Endometrial microvascular endothelial cells (primary cell): ENCODE measurements around the gene ZNF780B. TPM values are rescaled to one million over a fixed set of nuclear protein-coding genes. Genes with fewer than 3 reads are reported as not detected.

Experiments
- in situ Hi-C: cut with HindIII; loops from 2 replicates; pipeline ENCODE4 v1.10.0; 2017; ENCODE audit warnings: low sequenced_read_pairs, low pct_unique_long_range_greater_than_20kb; ENCODE audit errors: inconsistent ontology term
- total RNA-seq: library from RNA; depleted of rRNA; stranded (reverse); fragments of >200 nt; gene quantifications from one replicate; pipeline ENCODE4 v1.2.3, GENCODE V29; 2015; ENCODE audit errors: inconsistent ontology term

ZNF780B gene
- 17.9 TPM for total RNA-seq

DNA sequence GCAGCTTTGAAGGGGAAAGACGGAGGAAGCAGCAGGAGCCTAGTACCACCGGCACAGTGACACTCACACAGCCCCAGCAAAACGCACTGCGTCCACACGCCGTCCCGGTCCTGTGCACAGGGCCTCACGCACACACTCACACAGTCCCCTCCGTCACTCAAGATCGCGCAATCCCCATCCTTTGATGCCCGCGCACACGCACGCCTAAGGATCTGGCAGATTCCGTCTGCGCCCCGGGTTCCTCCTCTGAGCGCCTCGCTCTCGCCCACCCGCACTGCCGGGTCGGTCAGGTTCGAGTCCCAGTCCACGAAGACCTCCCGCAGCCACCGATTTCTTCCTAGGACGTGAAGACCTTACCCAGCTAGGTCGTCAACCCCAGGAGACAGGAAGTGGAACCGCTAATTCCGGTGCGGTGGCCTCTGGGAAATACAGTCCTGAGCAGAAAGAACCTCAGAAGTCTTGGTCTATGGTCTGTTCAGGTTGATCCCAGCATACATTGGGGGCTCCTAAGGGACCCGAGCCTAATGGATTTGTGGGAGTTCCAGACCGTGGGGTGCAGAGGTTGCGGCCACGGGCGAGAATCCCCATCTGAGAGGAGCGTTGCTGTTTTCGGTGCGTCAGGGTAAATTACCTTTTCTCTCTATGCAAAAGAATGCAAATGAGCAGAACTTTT, at the start of gene ZNF780B:
ZNF780B (minus strand) TSS at position 400 of the 673 bp plus-strand sequence. CDS start 5,899 bp downstream, outside the sequence.
- in situ Hi-C loops: no loop called here

DNA sequence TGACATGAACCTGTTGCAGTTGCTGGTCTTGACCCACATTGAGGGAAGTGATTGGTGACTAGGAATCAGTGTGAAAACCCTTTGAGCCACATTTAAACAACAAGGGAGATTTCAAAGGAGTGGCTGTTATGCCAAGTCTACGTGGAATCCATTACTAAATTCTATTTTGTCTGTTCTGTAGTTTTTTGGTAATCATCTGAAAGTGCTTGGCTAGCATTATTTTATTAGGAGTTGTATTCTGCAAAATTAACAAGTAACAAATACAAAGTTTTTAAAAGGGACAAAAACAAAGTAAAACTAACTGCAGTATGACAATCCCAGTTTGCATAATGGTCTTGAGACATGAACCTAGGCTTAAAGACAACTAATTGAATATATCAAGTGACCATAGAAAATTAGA, 48.7 kb upstream of the ZNF780B start:
- in situ Hi-C loops: no loop called here

DNA sequence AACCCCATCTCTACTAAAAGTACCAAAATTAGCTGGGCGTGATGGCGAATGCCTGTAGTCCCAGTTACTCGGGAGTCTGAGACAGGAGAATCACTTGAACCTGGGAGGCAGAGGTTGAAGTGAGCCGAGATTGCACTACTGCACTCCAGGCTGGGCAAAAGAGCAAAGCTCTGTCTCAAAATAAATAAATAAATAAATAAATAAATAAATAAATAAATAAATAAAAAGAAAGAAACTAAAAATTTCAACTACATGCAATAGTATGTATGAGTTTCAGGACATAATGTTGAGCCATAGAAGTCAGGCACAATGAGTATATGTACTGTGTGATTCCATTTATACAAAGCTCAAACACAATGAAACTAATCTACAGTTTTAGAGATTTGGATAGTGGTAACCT, 47.6 kb upstream of the ZNF780B start:
- in situ Hi-C loops: no loop called here

DNA sequence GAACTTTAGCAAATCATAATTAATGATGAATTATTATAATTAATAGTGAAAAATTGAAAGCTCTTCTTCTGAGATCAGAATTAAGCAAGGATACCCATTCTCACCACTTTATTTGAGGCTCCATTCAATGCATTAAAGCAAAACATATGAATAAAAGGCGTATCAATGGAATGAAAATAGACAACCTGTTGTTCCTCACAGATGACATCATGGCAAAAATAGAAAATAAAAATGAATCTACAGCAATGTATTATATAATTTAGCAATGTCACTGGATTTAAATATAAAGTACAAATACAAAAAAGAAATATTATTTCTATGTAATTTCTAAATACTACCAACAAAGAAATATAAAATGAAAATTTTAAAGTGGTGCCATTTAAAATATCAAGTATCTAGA, 45.8 kb upstream of the ZNF780B start:
- in situ Hi-C loops: no loop called here

GRCh38 chr19:40093416-40093815, 37.4 kb upstream of the ZNF780B start:
- in situ Hi-C loops: no loop called here

DNA sequence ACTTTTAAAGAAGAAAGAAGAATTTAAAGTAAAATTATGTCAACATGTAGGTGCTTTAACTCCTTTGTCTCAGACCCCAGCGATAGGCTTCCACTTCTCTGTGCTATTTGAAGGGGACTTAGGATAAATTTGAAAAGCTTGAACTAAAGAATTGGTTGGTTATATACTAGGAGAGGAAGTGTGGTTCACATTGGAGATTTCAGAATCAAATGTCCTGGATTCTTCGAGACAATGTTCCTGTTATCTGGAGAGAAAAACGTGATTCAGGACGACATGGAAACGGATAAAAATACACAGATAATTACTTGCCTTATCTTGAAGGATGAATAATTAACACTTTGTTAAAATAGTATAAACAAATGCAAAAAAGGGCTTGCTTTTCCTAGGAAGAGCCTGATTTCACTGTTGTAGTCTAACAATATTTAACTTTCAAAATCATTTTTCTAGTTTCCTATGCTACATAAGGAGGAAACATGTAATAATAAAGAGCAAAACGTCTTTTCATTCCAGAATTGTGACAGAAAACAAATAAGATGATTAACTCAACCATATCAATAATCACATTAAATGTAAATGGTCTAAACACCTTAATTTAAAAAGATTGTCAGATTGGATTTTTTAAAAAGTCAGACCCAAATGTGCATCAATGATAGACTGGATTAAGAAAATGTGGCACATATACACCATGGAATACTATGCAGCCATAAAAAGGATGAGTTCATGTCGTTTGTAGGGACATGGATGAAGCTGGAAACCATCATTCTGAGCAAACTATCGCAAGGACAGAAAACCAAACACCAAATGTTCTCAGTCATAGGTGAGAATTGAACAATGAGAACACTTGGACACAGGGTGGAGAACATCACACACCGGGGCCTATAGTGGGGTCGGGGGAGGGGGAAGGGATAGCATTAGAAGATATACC, 35.4 kb upstream of the ZNF780B start:
- in situ Hi-C loops: no loop called here

DNA sequence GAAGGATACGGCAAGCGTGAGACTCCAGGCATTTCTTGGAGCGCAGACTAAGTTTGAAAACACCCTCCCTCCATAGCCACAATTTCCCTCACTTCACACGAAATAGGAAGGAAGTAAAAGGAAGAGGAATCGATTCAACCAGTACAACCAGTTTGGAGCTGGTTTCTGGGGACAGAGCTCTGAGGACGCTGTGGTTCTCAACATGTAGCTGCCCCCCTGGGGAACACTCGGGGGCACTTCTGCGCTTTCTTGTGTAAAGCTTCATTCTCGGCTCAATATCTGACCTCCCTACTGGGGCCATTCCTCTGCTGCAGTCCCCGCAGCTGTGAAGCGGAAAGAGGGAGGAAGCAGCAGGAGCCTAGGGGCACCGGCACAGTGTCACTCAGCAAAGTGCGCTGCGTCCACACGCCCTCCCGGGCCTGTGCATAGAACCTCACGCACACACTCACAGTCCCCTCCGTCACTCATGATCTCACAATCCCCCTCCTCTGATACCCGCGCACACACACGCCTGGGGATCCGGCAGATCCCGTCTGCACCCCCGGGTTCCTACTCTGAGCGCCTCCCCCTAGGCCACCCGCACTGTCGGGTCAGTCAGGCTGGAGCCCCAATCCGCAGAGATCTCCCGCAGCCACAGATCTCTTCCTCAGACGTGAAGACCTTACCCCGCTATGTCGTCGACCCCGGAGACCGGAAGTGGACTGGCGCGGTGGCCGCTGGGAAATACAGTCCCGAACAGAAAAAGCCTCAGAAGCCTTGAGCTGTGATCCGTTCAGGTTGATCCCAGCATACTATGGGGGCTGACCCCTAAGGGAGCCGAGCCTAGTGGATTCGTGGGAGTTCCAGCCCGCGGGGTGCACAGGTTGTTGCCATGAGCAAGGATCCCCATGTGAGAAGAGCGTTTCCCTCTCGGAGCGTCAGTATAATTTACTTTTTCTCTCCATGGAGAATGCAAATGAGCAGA, 34.5 kb upstream of the ZNF780B start, which contains the start of gene ZNF780A:
ZNF780A (minus strand) TSS at position 703 of the 964 bp plus-strand sequence. CDS start 6,190 bp downstream, outside the sequence.
- in situ Hi-C loops: no loop called here

DNA sequence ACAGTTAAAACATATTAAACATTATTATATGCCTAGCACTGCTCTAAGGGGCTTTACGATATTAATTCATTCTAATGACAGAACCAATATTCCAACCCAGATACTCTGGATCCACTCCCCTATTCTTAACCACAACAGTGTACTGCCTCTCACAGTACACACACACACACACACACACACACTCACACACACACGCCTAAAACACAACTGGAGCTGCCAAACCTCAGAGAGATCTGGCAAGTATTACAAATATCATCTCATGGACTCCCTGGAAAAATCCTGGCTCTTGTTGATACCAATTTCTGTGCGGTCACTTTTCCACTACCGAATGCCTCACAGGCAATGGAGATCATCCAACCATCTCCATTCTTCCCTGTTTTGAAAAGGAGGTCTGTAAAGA, 33.4 kb upstream of the ZNF780B start:
- in situ Hi-C loops: no loop called here

GRCh38 chr19:40088299-40089047, 32.4 kb upstream of the ZNF780B start:
- in situ Hi-C loops: no loop called here

DNA sequence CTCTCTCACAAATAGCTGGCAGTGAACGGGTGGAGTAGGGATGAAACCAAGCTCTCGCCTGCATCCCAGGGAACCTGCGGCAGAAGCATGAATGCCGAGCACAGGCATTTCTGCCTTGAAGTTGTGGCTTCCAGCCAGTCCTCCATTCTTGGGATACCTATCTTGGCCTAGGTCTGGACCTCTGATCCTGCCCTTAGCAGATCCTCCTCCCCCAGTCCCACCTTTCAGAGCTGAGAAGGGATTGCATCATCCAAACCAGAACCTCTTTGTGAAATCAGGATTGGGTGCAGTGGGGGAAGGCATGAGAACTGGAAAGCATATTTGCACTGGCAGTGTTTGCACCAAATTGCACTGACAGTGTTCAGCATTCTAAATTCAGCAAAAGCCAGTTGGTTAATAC, 28.9 kb upstream of the ZNF780B start:
- in situ Hi-C loops: no loop called here

GRCh38 chr19:40081411-40081810, 25.4 kb upstream of the ZNF780B start:
- in situ Hi-C loops: no loop called here

DNA sequence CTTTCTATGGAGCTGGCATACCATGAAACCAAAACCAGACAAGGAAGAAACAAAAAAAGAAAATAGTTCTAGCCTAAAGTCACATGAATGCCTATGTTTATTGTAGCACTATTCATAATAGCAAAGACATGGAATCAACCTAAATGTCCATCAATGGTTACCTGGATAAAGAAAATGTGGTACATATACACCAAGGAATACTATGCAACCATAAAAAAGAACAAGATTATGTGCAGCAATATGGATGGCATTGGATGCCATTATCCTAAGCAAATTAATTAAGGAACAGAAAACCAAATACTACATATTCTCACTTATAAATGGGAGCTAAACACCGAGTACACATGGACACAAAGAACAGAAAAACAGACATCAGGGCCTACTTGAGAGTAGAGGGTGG, 24.3 kb upstream of the ZNF780B start:
- in situ Hi-C loops: no loop called here

GRCh38 chr19:40078377-40078776, 22.3 kb upstream of the ZNF780B start:
- in situ Hi-C loops: no loop called here

DNA sequence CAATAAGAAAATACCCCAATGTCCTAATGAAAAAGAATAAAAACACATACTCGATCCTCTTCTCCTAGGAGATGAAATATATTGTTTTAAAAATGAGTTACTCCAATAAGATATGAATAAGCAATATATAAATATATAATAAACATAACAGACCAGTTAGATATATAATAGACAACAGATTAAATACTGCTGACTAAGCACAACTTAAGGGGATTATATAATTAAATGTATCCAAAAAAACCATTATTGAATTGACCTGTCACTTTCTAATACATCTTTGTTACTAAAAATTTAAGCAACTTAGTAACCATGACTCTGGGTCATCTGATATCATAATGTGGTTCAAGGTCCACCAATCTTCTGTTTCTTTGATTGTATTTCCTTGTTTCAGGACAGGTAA, 14.0 kb upstream of the ZNF780B start:
- in situ Hi-C loops: no loop called here

- in situ Hi-C loops: no loop called here
Observed at GRCh38 chr19:40059624-40060023, 3.6 kb upstream of the ZNF780B start.

DNA sequence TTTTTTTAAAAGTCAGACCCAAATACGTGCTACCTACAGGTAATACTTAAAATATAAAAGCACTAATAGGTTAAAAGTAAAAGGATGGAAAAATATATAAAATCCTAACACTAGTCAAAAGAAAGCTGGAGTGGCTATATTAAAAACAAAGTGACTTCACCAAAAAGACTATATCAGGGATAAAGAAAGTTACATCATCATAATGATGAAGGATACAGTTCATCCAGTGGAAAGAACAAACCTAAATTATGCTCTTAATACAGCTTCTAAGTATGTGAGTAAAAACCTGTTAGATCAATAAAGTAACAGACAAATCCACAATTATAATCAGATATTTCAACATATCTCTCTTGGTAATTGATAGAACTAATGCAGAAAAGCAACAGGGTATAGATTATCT, 1.1 kb upstream of the ZNF780B start:
- in situ Hi-C loops: no loop called here

DNA sequence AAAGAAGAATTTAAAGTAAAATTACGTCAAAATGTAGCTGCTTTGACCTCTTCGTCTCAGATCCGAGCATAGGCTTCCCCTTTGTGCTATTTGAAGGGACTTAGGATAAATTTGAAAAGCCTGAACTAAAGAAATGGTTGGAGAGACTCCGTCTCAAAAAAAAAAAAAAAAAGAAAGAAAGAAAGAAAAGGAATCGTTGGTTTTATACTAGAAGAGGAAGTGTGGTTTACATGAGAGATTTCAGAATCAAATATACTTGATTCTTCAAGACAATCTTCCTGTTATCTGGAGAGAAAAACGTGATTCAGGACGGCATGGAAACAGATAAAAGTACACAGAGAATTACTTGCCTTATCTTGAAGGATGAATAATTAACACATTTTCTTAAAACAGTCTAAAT, 474 bp upstream of the ZNF780B start:
- in situ Hi-C loops: no loop called here

- in situ Hi-C loops: no loop called here
Observed at GRCh38 chr19:40055049-40055448, 982 bp downstream of the ZNF780B start.
